GM12873 (cell line): Measurements from ENCODE around the gene CENPC.

Source experiments
- CTCF ChIP-seq: IDR thresholded peaks from 2 replicates; pipeline ENCODE4 v1.5.1; 2012; ENCODE audit warnings: low read depth, mild to moderate bottlenecking, moderate library complexity, low read length, control low read depth; ENCODE audit not compliant: insufficient read depth; ENCODE audit errors: missing control alignments

The CENPC gene

GRCh38 chr4:67549123-67549522 lies 3.8 kb upstream of the CENPC start:
- TF ChIP-seq CTCF = peak; percentile 51

GRCh38 chr4:67546971-67547370 lies 1.7 kb upstream of the CENPC start:
- no peak for TF ChIP-seq CTCF

- TF ChIP-seq CTCF = no peak
These were observed 677 bp upstream of the CENPC start for GRCh38 chr4:67546004-67546356.

GRCh38 chr4:67542076-67542475 lies 3.2 kb downstream of the CENPC start:
- TF ChIP-seq CTCF = no peak

GRCh38 chr4:67539830-67540229 lies 5.5 kb downstream of the CENPC start:
- no peak for TF ChIP-seq CTCF

GRCh38 chr4:67535280-67535840 lies 9.9 kb downstream of the CENPC start:
- TF ChIP-seq CTCF = no peak

GRCh38 chr4:67533112-67533511 lies 12.2 kb downstream of the CENPC start:
- no peak for TF ChIP-seq CTCF
